Suppressor macrophage (primary cell): ENCODE data around the gene CCDC9.
"Not testable (repeated sequence)": the region's sequence is repeated elsewhere in the genome, so short reads cannot be mapped to it uniquely, and the experiment has no call there.

ENCODE experiments used
- DNase-seq, 4 experiments: peaks; one replicate each; pipeline ENCODE4 v3.0.0-alpha.2; 2020 to 2022

CCDC9 gene

DNA sequence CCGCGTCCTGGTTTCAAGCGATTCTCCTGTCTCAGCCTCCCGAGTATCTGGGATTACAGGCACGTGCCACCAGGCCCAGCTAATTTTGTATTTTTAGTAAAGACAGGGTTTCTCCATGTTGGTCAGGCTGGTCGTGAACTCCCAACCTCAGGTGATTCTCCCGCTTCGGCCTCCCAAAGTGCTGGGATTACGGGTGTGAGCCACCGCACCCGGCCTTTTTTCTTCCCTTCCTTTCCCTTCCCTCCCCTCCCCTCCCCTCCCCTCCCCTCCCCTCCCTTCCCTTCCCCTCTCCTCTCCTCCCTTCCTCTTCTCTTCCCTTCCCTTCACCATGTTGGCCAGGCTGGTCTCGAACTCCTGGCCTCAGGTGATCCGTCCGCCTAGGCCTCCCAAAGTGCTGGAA, 44.5 kb downstream of the CCDC9 start:
- DNase-seq, result not testable (repeated sequence)

DNA sequence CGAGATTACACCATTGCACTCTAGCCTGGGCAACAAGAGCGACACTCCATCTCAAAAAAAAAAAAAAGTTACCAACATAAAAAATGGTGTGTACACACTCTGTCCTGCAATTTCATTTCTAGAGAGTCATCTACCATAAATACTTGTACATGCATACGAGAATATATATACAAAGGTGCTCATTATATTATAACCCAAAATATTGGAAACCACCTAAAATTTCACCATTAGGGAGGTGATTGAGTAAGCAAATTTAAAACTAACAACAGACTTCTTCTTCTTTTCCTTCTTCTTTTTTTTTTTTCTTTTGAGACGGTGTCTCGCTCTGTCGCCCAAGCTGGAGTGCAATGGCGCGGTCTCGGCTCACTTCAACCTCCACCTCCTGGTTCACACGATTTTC, 45.9 kb downstream of the CCDC9 start:
- DNase-seq, result peak in 2 of 4 experiments; percentile 53

DNA sequence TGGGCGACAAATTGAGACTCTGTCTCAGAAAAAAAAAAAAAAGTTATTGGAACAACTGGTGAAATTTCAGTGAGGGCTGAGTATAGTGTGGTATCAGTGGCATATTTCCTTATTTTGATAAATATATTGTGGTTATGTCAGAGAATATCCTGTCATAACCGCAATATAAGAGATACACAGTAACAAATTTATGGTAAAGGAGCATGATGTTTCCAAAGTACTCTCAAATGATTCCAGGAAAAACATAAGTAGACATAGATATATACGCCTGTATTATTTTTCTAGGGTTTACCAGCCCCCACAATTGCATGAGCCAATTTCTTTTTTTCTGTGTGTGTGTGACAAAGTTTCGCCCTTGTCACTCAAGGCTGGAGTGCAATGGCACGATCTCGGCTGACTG, 47.6 kb downstream of the CCDC9 start:
- no peak for DNase-seq

DNA sequence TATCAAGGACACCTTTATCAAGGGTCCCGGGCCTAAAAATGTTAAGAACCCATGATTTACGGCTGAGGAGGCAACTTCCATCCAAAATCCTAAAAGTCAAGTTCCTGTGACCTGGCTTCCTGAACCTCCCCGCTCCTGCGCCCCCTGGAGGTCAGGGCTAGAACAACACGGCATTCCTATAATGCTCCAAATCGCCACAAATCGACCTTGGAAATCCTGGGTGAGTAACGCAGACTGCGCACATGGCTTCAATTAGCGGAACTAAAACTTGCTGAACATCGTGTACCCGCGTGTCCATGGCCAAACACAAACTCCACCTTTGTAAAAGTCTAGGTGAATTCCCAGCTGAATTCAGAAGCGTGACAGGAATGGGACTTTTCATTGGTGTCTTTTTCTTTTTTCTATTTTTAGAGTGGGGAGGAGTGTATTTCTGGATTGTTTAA, 49.0 kb downstream of the CCDC9 start:
- DNase-seq, result peak; percentile 83 to 89 (median 87)

DNA sequence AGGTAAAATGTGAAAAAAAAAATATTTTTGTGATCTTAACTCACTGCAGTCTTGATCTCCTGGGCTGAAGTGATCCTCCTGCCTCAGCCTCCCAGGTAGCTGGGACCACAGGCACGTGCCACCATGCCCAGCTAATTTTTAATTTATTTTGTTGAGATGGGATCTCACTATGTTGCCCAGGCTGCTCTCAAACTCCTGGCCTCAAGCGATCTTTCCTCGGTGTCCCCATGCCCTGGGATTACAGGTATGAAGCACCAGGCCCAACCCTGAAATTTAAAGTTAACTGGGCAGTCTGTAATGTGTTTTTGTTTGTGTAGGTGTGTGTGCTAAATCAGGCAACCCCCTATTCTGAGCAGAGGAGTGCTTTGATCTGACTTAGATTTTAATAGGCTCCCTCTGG, 50.0 kb downstream of the CCDC9 start:
- no peak for DNase-seq

DNA sequence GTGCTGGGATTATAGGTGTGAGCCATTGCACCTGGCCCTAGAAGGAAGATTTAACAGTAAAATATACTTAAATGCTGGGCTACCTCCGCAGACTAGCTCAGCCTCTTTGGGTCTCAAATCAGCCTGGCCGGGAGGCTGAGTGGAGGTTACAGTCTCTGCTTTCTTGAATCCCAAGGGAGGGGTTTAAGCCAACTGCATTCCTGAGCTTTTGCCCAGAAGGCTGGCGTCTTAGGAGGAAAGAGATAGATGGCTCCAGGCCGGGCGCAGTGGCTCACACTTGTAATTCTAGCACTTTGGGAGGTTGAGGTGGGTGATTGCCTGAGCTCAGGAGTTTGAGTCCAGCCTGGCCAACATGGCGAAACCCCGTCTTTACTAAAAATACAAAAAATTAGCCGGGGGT, 52.7 kb downstream of the CCDC9 start:
- no peak for DNase-seq

DNA sequence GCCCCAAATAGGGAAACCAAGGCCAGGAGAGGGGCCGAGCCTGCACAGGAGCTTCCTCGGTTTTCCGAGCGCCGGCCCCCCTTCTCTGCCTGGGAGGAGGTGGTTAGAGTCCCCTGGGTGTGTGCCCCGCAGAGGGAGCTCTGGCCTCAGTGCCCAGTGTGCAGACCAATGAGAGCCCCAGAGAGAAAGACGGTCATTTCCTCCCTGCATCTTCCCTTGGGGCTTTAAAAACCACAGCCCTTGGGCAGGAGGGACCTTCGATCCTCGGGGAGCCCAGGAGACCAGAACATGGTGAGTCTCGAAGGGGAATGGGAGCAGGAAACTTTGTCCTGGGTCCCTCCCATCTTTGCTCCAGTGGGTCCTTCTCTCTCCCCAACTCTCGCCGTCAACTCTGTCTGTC, 53.3 kb downstream of the CCDC9 start, which contains the start of gene C5AR1:
C5AR1 (plus strand) TSS at position 254 of the 400 bp plus-strand sequence; CDS start at position 289, 35 bp downstream.
- DNase-seq, result peak; percentile 89 to 93 (median 92)

DNA sequence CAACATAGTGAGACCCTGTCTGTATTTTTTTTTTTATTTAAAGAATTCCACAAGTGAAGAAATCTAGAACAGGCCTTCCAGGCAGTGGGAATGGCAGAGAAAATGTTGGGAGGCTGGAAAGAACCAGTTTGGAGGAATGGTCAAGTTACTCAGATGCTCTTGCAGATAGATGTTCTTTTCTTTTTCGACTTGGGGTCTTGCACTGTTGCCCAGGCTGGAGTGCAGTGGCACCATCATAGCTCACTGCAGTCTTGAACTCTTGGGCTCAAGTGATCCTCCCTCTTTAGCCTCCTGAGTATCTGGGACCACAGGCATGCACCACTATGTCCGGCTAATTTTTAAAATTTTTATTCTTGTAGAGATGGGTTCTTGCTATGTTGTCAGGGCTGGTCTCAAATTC, 54.0 kb downstream of the CCDC9 start:
- DNase-seq, result peak in 1 of 4 experiments; percentile 6

DNA sequence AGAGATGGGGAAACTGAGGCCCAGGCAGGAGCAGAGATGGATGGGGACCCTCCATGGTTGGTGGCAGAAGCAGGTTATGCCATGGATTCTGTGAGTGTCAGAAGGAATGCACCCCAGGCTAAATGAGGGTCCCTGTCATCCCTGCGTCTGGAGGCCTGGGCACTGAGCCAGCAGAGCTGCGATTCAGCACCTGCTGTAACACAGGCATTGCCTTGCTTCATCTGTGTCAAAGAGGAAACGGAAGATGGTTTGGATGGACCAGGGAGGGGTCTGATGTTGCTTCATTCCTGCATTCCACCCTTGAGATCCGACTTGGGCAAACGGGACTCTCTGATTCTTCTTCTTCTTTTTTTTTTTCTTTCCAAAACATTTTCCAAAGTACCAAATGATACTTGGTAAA, 54.5 kb downstream of the CCDC9 start:
- DNase-seq, result peak; percentile 83 to 93 (median 91)

DNA sequence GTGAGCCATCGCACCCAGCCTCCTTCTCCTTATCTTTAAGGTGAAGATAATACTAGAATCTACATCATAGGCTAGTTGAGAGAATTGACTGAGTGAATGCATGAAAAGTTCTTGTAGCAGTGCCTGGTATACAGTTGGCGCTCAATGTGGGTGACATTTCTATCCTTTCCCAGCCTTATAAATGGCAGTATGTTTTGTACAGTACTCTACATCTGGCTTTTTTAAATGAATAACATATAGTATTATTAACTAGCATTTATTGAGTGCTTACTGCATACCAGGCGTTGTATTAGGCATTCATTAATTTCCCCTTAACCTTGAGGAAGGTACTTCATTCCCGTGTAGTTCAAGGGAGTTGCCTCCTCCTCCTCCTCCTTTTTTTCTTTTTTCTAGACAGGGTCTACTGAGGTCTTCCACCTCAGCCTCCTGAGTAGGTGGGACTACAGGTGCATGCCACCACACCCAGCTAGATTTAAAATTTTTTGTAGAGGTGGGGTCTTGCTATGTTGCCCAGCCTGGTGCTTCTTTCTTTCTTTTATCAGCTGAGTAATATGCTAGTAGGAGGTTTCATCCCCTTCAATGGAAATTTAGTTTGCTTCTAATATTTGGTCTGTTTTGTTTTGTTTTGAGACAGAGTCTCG, 56.2 kb downstream of the CCDC9 start:
- no peak for DNase-seq

DNA sequence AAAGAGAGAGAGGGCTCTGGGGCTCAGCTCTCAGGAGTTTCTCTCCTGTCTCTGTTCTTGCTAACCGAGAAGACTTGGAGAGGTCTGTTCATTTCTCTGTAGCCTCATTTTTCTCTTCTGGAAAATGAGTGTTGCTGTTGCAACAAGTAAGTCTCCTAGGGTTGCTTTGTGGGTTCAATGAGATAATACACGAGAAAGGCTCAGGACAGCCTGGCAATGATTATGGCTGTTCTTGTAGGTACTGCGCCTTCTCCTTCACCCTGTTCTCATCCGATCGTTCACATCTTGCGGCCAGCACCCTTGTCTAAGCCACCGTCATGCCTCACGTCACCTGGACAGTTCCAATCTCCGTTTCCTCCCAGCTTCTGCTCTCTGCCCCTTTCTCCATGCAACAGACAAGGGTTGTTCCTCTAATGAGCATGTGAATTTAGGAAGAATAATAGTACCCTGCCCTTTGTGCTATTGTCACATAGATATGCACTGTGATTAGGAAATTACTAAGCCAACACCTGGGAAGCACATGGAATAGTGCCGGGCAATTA, 57.5 kb downstream of the CCDC9 start:
- peak in 3 of 4 experiments; percentile 54 to 69 (median 61) for DNase-seq

DNA sequence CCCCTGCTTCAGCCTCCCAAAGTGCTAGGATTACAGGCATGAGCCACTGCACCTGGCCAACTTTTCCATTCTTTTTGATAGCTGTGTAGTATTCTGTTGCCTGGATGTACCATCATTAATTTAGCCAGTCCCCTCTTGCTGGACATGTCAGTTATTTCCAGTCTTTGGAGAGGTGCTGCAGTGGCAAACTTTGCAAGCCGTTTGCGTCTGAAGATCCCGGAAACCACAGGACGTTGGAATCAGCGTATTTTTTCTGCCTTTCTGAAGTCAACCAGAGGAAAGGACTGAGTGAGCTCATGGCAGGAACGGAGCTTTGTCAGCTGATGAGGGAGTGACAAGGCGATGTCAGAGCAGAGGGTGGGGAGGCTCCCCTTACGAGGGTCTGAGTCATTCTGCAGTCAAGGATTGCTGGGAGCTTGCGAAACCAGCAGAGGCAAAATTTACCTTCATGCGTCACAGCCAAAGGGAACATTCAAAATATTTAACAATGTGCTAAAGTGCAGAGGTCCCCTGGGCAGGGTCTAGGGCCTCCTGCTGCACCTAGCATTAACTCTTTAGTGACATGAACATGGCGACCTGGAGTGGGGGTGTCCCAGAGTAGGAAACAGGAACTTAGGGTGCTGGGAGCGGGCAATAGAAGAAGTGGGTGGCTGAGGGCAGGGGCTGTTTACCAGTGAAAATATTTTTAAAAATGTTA, 58.9 kb downstream of the CCDC9 start:
- DNase-seq, result peak; percentile 96 to 99 (median 97)

DNA sequence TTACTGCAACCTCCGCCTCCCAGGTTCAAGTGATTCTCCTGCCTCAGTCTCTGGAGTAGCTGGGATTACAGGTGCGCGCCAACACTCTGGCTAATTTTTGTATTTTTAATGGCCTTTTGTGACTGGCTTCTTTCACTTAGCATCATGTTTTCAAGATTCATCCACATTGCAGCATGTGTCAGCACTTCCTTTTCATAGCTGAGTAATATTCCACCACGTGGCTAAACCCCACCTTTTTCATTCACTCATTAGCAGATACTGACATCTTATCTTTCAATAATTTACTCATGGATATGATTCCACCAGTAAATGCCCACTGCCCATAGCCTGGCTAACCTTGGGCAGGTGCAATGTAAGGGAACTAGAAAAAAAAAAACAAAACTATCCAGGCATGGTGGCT, 60.2 kb downstream of the CCDC9 start:
- DNase-seq, result peak in 2 of 4 experiments; percentile 37 to 45

DNA sequence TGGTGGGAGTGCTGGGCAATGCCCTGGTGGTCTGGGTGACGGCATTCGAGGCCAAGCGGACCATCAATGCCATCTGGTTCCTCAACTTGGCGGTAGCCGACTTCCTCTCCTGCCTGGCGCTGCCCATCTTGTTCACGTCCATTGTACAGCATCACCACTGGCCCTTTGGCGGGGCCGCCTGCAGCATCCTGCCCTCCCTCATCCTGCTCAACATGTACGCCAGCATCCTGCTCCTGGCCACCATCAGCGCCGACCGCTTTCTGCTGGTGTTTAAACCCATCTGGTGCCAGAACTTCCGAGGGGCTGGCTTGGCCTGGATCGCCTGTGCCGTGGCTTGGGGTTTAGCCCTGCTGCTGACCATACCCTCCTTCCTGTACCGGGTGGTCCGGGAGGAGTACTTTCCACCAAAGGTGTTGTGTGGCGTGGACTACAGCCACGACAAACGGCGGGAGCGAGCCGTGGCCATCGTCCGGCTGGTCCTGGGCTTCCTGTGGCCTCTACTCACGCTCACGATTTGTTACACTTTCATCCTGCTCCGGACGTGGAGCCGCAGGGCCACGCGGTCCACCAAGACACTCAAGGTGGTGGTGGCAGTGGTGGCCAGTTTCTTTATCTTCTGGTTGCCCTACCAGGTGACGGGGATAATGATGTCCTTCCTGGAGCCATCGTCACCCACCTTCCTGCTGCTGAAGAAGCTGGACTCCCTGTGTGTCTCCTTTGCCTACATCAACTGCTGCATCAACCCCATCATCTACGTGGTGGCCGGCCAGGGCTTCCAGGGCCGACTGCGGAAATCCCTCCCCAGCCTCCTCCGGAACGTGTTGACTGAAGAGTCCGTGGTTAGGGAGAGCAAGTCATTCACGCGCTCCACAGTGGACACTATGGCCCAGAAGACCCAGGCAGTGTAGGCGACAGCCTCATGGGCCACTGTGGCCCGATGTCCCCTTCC, 63.9 kb downstream of the CCDC9 start:
- DNase-seq, result peak in 1 of 4 experiments; percentile 33
